ENCODE results near the gene OGDHL.

GRCh38 chr10:49766484-49766883 lies 4.4 kb upstream of the OGDHL start:
- TF ChIP-seq EZH2 (IDR thresholded peaks at IDR 0.05; ENCODE audit: borderline replicate concordance, insufficient read depth, low read length, poor library complexity, severe bottlenecking) = no peak
- no peak for TF ChIP-seq CTCF (IDR thresholded peaks at IDR 0.05; ENCODE audit: poor library complexity, severe bottlenecking)
- no peak for TF ChIP-seq EP300 (conservative IDR thresholded peaks at IDR 0.05; ENCODE audit: poor library complexity, severe bottlenecking)
- no peak for TF ChIP-seq POLR2AphosphoS5 (IDR thresholded peaks at IDR 0.05)
- no peak for TF ChIP-seq RAD21 (conservative IDR thresholded peaks at IDR 0.05)
- no peak for TF ChIP-seq REST (IDR thresholded peaks at IDR 0.05; ENCODE audit: borderline replicate concordance)
- TF ChIP-seq TAF1 (IDR thresholded peaks at IDR 0.05; ENCODE audit: low read depth) = no peak

All from neural cell (in vitro differentiated cells).